GM11168 (cell line): ENCODE data around the gene HOXD10.

Source experiments
- in situ Hi-C: fragments of 300-500 bp; cut with MboI; formaldehyde crosslinking; loops from one replicate; pipeline ENCODE4 v1.12.0; 2022; ENCODE audit warnings: low sequenced_read_pairs; ENCODE audit not compliant: unreplicated experiment

The HOXD10 gene

DNA sequence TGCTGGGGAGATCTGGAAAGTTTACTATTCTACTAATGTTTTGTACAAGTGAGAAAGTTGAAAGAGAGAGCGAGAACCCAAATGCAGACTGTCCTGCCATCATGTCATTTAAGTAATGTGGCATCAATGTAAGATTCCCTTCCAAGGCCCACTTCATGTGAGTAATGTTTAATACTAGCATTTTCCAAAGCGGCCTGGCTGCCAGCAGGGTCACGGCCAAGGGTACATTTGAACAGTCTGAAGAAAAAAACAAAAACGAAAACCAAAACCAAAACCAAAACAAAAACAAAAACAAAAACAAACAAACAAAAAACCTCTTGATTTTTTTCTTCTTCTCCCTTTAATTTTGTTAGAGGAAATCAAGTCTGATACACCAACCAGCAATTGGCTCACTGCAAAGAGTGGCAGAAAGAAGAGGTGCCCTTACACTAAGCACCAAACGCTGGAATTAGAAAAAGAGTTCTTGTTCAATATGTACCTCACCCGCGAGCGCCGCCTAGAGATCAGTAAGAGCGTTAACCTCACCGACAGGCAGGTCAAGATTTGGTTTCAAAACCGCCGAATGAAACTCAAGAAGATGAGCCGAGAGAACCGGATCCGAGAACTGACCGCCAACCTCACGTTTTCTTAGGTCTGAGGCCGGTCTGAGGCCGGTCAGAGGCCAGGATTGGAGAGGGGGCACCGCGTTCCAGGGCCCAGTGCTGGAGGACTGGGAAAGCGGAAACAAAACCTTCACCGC lies 2.2 kb downstream of the HOXD10 start:
- in situ Hi-C loops = no loop called here

DNA sequence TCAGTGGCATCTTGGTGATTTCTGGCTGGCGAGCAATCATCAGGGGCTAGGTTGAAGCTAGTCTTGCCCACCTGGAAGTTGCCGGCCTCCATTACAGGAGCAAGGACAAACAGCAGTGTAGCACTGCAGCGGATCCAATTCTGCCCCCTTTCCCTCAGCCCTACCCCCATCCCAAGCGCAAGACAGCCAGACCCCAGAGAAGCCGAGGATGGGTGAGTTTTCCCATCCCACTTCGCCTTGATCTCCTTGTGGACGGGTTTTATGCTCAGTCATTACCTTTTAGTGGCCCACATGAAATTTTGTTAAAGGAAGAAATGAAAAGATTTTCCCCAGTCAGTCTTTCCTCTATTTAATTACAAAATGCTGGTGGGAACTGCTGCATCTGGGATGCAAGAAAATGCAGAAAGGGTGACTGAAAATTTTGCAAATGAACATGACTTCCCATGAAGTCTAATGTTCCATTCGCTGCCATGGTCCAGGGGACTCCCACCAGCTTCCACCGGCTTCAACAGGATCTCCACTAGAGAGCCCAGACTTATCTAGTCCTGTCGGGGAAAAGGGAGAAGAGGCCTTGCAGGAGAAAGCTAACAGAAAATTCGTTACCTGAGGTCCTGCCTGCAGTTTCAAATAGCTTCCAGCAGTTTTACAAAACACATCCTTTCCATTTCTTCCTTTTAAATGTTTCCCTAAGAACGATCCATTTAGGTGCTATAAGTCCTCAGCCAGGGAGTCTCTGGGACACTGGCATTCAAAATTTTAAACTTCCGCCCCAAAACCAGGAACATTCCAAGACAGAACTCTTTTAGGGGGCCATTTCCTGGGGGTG lies 4.0 kb downstream of the HOXD10 start:
- in situ Hi-C loops = loop anchor here (10.0 kb wide), 2 partner anchors 514 to 1024 kb away; no protein-coding TSS in a partner anchor

DNA sequence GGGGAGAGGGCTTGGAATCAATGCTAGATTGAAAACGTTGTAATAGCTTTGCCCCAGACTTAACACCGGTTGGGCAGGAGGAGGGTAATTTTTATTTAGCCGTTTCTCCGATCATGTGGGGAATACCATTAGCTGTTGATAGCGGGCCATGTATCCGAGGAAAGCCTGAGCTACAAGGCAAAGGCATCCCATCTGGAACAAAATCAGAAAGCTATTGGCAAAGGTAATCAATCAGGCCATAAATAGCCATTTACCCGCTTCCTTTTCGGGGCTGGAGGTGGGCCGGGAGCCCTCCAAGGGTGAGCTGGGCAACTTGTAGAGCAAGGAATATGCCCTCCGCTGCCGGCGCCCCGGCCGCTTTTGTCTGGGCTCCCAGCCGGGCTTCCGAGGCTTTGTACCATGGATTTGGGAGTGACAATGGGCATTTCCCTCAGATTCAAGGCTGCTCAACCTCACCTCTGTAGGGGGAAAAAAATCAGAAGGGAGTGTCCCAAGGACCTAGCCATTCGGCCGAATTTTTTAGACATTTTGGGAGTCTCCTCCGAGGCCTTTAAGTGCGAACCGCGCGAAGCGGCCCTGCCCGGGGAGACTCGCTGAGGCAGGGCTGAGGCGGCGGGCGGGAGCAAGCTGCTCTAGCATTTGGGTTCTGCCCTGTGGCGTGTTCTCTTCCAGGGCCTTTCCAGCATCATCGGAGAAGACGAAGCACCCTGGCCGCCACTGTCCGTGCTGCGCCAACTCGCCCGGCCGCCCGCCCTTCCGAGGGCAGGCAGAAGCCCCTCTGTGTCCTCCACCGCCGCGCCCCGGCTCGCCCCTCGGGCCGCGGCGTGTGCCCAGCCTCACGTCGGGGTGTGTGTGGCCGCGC lies 4.8 kb downstream of the HOXD10 start:
- in situ Hi-C loops = loop anchor here (10.0 kb wide), 2 partner anchors 513 to 1023 kb away; no protein-coding TSS in a partner anchor

DNA sequence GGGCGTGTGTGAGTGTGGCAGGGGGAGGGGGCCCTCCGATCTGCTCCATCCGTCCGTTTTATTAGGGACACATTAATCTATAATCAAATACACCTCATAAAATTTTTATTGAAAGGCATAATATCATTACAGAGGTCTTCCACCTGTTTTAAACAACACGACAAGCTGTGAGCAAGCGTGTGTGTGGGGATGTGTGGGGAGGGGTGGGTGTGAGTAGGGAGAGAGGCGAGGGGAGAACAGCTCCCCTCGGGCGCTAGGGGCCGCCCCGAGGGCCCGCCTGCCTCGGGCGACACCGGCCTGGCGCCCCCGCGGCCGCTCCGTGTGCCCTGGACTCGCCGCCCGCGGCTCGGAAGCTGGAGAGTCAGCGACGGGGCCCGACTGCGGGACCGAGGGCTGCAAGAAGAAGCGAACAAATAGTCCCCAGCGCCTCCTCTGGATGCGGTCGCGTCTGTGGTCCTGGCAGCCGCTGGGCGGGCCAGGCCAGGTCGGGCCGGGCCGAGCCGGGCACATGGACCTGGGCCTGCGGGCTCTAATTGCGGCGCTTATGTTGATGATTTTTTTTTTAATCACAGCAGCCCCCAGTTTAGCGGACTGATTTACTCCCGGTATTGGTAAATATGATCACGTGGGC lies 5.6 kb downstream of the HOXD10 start:
- in situ Hi-C loops = loop anchor here (10.0 kb wide), 2 partner anchors 513 to 1023 kb away; no protein-coding TSS in a partner anchor

DNA sequence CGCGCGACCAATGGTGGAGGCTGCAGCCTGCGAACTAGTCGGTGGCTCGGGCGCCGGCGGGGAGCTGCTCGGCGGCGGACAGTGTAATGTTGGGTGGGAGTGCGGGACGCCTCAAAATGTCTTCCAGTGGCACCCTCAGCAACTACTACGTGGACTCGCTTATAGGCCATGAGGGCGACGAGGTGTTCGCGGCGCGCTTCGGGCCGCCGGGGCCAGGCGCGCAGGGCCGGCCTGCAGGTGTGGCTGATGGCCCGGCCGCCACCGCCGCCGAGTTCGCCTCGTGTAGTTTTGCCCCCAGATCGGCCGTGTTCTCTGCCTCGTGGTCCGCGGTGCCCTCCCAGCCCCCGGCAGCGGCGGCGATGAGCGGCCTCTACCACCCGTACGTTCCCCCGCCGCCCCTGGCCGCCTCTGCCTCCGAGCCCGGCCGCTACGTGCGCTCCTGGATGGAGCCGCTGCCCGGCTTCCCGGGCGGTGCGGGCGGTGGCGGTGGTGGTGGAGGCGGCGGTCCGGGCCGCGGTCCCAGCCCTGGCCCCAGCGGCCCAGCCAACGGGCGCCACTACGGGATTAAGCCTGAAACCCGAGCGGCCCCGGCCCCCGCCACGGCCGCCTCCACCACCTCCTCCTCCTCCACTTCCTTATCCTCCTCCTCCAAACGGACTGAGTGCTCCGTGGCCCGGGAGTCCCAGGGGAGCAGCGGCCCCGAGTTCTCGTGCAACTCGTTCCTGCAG lies 6.3 kb downstream of the HOXD10 start, which contains the start of gene HOXD9:
TSS of gene HOXD9 (plus strand) at position 37 of the 728 bp plus-strand sequence. CDS start at position 87, 50 bp downstream.
- in situ Hi-C loops = loop anchor here (10.0 kb wide), 2 partner anchors 512 to 1022 kb away; no protein-coding TSS in a partner anchor

DNA sequence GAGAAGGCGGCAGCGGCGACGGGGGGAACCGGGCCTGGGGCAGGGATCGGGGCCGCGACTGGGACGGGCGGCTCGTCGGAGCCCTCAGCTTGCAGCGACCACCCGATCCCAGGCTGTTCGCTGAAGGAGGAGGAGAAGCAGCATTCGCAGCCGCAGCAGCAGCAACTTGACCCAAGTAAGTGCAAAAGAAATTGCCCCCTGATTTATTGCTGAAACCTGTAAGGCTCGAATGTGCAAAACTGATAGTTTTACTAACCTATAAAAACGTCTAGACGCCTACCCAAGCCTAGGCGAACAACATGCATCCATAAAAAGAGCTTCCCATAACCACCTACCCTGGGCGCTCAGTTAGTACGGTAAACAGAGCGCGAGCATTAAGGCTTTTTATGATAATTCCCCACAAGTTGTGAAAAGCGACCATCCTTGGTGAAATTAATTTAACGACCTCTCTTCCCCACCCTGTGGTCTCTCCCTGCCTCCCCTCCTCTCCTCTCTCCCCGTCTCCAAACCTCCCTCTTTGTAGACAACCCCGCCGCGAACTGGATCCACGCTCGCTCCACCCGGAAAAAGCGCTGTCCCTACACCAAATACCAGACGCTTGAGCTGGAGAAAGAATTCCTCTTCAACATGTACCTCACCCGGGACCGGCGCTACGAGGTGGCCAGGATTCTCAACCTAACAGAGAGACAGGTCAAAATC lies 7.0 kb downstream of the HOXD10 start:
- in situ Hi-C loops = loop anchor here (10.0 kb wide), 2 partner anchors 511 to 1021 kb away; no protein-coding TSS in a partner anchor

DNA sequence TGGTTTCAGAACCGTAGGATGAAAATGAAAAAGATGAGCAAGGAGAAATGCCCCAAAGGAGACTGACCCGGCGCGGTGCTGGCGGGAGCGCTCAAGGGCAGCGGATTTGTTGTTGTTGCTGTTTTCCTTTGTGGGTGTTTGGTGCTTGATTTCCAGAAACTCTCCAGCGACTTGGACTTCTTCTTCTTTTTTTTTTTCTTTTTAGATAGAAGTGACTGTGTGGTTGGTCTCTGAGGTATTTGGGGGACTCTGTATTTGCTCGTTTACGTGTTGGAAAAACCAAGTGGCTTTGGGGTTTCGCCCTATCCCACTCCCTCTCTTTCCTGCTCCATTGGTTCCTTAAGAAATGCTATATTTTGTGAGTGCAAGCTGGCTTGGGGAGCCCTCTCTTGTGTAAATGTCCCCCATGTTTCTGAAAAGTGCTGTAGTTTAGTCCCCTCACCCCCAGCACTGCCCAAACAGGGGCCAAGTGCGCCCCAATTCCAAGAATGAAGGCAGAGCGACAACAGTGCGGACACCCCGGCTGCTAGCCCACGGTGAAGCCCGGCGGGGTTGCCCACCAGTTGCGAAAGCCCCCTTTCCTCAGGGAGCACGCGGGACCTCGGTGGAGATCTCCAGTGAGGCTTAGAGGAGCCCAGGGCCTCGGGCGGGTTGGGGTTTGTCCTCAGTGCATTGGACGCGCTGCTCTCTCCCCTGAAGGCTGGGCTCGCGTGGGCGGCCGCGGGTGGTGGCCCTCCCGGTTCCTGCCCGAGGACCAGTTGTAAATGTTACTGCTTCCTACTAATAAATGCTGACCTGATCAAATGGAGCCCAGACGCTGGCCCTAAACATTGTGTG lies 7.8 kb downstream of the HOXD10 start:
- in situ Hi-C loops = loop anchor here (10.0 kb wide), 2 partner anchors 510 to 1020 kb away; no protein-coding TSS in a partner anchor

DNA sequence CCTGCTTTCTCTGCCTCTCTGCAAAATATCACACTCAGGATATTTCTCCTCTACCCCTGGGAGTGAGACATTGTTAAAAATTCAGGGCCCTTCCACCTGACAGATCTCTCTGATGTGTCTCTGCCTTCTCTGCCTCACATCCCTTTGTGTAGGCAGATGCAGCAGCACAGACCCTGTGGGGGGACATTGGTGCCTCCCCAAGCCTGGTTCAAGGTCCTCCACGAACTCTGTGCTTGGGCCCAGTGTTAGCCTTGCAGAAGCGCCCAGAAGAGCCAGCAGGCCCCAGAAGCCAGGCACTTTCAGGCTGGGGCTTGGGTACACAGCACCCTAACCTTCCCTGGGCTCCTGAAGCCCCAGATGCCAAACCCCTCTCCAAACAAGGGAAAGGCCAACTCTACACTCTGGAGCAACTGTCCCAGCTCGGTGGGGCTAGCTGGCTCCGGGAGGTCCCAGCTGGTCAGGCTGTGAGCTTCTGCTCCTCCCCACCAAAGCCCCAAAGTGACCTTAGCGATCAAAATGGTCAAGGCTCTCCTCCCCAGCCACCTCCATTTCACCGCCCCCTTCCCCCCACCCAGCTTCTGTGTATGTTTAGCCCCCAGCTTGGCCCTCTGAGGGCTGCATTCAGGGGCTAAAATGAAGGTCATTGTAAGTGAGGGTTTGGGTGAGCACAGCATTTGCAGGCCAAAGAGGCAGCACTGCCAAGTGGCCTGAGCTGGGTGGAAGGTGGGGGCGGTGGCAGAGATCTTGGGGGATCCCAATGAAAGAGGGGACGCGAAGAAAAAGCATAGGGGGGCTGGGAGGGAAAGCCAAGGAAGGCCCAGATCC lies 8.6 kb downstream of the HOXD10 start:
- in situ Hi-C loops = loop anchor here (10.0 to 25.0 kb wide), 4 partner anchors 437 to 1020 kb away; no protein-coding TSS in a partner anchor

DNA sequence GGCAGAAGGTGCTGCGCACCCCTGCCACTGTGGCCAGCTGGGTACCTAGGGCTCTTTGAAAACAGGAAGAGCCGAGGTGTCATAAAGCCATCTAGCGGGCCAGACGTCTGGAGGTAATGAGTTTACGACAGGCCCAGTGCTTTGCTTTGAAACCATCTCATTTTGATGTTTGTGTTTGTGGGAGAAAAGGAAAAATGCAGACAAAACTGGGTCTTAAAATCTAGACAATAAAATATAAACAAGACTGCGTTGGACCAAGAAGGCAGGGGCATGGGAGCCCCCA lies 9.1 kb downstream of the HOXD10 start:
- in situ Hi-C loops = loop anchor here (10.0 to 25.0 kb wide), 4 partner anchors 437 to 1019 kb away; no protein-coding TSS in a partner anchor

DNA sequence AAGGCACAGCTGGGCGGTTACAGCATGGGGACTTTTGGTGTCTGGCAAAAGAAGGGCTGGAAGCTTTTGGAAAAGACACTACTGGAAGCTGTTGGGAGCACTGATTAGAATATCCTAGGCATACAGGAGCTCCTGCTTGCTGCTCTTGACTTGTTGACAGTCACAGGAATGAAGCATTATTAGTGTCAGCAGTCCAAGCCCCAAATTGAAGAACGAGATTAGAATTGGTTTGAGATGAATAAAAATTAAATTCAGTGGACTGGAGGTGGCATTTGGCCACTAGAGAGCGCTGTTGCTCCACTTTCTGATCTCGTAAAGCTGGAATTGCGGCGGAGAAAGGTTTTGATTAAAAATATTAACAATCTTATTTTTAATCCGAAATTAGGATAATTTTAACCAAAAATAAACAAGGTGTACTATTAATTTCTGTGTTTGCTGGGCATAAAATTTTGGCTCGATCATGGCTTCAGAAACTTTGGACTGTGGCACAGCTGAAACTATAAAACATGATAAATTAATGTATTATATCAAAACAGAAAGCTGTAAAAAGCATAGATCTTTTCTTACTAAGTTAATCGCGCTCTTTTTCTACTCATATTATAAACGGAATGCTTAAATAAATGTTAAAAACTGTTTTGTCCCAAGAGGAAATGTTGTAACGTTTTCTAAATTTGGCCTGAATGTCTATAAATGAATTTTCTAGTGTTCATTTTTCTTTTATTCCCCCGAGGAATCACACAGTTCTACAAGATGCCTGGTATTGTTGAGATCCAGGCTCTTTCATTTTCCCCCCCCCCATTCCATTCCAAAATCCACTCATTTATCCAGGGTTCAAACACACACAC lies 10.6 kb downstream of the HOXD10 start:
- in situ Hi-C loops = loop anchor here (10.0 to 25.0 kb wide), 4 partner anchors 435 to 1018 kb away; no protein-coding TSS in a partner anchor

DNA sequence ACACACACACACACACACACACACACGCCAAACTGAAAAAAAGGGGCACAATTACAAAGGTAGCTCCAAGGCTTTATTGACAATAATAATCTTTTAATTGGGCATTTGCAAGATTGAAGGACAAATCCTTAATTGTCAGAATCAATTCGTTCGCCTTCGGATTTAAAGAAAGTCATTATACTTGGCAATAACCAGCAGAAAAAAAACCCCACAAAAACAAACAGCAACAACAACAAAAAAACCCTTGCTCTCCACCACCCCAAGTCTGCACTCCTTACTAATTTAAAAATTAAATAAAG lies 11.1 kb downstream of the HOXD10 start:
- in situ Hi-C loops = loop anchor here (10.0 to 25.0 kb wide), 4 partner anchors 435 to 1017 kb away; no protein-coding TSS in a partner anchor

DNA sequence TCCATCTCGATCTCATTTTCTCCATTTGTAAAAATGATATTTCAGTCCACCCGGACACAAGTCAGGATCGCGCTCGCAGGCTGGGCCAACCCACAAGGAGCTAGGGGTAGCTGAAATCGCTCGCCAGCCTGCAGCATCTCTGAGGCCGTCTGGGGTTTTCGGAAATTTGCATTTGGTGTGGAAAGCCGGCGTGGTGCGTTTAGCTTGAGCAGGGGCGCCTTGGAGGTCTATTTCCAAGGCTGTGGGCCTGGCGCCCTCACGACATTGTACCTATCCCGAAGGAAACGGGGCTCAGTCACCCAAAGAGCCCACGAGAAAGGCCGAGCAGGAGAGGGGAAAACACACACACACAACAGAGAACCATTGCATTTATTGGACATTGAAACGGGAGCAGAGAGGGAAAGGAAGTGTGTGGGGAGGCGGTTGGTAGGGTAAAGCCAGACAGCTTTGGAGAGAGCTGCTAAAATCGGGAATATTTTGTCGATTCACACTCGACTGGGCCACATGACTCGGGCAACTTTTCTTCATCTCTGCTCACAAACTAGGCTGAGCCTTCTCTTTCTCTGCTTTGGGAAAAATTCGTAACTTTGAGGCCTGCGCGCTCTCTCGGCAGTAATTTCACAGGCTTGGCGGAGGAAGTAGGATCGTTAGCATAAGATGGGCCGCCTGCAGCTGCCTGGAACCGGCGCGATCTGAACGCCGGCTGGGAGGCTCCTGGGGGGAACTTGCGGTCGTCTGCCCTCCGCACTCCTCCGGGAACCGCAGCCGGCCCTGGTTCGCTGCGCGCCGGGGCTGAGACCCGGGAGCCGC lies 11.8 kb downstream of the HOXD10 start:
- in situ Hi-C loops = loop anchor here (10.0 to 25.0 kb wide), 4 partner anchors 434 to 1016 kb away; no protein-coding TSS in a partner anchor

DNA sequence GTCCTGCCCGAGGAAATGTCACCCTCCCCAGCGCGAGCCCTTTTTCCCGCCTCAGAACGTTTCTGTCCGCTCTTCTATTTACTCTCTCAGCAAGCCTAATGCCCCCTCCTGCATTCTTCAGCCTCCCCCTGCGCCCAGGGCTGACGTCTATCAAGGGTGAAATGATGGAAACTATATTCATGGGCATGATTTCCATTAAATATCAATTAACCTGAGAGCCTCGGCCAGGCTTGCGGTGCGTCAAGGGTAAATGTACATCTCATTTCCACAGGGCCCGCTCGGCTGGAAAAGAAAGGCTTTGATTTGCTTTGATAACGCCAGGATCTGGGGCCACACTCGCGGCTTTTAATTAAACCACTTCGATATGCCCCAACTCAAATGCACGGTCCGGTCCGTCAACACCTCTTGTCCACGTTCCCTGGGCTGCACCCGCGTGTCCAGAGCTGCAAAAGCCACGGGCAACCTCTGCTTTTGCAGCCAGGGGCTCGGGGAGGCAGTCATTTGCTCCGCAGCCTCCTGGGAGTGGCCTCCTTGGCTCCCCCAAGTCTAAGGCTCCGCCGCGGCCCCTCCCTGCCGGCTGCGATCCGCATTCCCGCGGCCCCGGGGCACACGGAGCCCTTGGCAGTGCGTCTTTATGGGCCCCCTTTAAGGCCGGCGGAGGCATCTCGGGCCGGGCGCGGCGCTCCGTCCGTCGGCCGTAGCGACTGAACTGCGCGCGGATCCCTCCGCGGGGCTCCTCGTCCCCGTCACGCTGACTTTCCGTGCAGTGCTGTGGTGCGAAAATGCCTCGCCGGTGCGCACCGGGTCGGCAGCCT lies 12.6 kb downstream of the HOXD10 start, which contains the start of gene HOXD8:
TSS of gene HOXD8 (plus strand) at position 724 of the 815 bp plus-strand sequence. CDS start 662 bp downstream, outside the sequence.
- in situ Hi-C loops = loop anchor here (10.0 to 25.0 kb wide), 4 partner anchors 433 to 1016 kb away; no protein-coding TSS in a partner anchor

DNA sequence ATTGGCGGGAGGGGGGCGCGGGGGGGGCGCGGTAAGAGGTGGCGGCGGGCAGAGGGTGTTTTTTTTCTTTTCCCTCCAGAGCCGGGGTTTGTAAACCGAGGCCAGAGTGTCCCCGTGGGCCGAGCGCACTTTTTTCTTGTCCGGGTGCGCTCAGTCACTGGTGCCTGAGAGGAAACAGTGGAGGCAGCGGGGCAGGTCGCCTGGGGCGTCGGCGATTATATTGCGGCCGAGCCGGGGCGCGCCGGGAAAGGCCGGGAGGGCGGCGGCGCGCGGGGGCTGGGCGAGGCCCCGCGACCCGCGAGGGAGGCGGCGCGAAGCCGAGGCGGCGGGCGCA lies 13.2 kb downstream of the HOXD10 start:
- in situ Hi-C loops = loop anchor here (10.0 to 25.0 kb wide), 4 partner anchors 433 to 1015 kb away; no protein-coding TSS in a partner anchor
